ENCODE data around the gene ALG2.
A peak's percentile ranks its signal among the peaks of the same experiment; 100 is the strongest.

ALG2 gene

GRCh38 chr9:99190597-99191283, 31.0 kb downstream of the ALG2 start:
- no peak for DNase-seq

DNA sequence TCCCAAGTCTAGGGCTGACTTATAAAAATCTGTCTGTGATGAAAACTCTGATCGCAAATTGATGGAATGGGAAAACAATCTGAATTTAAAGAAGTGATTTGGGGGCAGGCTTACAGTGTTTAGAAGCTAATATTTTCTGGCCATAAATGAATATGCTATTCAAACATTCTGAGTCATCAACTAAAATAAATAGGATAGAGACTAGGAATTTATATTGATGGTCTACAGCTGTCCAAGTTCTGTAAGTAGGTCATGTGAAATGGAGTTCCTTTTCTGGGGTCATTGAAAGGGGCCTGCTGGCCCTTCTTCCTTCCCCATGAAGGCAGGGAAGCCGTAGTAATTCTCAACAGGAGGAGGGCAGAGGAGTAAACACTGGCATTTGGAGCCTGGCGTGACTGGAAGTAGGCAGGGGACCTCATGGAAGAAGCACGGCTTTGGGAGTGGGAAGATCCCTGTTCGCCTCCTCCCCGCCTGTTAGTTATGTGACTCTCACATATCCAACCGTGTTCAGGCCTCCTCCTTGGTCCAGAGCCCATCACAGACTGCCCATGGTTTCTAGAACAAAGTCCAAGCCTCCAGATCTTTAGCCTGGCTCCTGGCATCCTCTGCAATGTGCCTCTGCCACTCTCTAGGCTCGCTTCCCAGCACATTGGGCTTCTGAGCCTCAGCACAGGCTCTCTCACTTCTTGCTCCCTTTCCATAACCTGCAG, 31.7 kb downstream of the ALG2 start:
- DNase-seq = no peak

DNA sequence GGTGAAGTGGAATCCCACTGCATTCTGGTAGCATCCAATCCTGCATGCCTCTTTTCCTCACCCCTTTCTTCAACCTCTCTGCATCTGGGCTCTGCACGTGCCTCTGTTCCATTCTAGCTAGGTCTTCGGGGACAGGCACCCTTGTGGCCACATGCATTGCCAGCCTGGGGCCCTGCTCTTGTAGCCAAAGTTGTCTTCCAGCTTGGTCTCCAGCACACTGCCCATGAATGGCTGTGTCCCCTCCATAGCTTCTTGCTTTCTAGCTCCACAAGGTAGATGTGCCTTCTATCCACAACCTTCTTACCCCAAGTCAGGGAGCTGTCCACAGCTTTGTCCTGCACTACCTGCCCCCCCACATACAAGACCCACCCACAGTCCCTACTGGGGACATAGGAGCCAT, 32.6 kb downstream of the ALG2 start:
- no peak for DNase-seq

DNA sequence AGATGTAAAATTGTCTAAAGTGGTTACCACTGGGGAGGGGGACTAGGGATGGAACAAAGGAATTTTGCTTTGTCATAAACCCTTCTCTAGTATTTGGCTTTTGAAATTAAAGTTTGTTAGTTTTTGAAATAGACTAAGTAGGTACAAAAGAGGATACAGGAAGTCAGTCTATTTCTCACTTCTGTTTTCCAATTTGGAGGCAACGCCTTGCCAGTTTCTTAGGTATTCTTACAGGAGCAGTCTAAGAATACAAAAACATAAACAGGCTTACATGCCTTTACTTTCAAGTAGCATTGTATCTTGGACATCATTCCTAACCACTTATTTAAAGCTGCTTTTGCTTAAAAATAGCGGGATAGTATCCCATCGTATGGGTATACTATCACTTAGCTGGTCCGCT, 34.4 kb downstream of the ALG2 start:
- DNase-seq = no peak

DNA sequence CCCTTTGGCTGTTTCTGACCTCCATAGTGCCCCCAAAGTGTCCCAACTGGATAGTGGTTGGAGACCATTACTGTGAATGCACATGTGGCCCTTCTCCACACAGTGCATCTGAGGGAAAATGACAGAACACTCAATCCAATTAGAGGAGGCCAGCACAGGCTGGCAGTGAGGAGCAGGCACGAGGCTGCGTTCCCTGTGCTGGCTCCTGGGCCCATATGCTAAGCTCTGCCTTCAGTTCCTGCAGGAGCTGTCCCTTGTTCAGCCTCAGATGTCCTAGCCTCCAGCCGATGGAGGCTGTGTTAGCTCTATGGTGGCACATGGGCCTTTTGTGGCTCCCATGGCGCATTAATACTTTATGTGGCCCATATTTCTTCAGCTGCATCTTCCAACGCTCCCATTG, 35.8 kb downstream of the ALG2 start:
- no peak for DNase-seq

GRCh38 chr9:99185348-99185632, 36.5 kb downstream of the ALG2 start:
- no peak for DNase-seq

DNA sequence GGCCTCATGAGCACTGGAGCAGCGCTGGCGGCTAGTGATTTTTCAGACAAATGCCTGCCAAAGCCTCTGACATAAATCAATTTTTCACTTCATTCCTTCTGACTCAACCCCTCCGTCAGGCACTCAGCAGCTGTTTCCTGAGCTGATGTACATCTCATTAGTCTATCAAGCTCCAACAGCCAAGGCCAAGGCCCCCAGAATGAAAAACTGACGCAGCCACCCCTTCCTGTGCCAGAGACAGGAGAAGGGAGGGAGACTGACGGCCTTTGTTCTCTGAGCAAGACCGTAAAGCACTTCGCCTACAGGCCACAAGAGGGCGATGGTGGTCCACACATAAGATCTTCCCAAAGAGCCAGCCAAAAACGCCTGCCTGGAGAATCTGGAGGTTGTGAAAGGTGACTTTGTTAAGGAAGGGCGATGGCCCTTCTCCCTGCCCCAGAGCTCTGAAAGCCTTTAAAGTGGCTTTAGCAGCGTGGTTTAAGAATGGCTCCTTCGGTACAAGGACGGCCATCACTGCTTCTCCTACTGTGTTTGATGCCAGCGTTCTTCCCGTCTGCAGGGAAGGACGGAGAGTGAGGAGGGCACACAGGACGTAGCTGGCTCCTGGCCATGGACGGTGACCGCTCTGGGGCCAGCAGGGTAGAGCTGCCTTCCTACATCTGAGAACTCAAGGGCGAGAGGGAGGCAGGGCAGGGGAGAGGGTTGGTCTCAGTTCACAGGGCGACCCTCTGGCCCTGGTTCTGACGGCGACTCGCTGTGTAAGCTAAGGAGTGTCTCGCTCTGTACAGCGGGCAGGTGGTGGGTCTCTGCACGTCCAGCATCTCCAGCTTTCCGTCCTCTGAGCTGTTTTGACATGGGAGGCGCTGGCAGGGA, 37.0 kb downstream of the ALG2 start:
- DNase-seq = peak; percentile 79

DNA sequence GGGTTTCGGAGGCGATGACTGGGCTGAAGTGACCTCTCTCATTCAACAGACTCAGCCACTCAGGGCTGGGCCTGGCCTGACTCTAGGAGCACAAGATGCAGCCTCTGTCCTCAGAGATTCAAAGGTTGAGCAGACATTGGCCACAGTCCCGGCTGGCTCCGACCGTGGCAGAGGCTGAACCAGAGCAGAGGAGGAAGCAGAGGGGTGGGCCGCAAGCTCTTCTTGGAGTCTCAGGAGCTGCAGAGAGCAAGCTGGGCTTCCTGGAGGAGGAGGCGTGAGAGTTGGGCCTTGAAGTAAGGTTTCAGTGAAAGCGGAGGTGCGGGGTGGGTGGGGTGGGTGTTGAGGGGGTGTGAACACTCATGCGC, 37.6 kb downstream of the ALG2 start:
- DNase-seq = no peak

DNA sequence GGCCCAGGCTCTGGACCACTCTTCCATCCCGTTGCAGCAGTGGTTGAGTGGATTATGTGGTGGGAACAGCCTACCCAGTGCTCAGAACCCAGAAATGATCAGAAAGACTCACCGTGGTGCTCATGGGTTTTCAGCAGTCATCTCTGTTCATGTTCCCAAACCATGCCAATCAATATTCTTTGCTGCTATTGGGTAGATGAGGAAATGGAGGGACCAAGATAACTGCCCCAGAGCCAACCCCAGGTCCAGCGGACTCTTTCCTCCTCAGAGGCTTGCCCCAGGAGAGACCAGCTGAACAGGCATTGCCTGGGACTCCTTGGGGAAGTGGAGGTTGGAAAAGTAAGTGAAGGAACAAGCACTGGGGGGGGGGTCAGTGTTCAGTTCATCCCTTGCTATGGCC, 38.1 kb downstream of the ALG2 start:
- no peak for DNase-seq

DNA sequence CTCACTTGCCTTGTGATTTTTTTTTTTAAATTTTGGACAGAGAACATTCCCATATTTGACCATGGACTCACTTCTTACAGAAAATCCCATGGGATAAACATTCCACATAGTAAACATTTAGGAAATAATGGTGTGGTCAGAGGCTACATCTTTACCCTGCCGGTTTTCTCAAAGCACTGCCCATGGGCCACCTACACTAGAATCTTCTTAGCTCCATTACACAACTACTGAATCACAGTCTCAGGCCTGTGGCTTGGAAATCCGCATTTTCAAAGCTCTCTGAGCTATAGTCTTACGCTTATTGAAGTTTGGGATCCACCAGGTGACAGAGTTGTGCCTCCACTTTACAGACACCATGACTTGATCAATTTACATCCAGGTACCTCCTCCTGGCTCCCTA, 39.4 kb downstream of the ALG2 start:
- DNase-seq = no peak

GRCh38 chr9:99181621-99182020, 40.1 kb downstream of the ALG2 start:
- no peak for DNase-seq

DNA sequence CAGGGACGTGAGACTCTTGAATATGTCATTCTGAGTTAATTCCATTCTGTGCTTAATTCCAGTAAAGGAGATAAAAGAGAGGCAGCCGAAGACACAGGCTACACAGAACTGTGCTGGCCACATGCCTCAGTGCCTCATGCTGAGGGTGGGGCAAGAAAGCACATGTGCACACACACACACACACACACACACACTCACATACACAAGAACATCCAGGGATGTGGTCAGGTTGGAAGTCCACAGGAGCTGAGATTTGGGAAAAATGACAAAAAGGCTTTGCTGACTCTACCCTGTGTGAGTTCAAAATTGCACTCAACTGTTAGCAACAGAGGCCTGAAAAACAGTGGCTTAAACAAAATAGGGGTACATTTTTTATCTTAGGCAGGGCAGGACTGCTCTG, 40.5 kb downstream of the ALG2 start:
- DNase-seq = no peak

GRCh38 chr9:99180662-99181061, 41.1 kb downstream of the ALG2 start:
- DNase-seq = no peak

DNA sequence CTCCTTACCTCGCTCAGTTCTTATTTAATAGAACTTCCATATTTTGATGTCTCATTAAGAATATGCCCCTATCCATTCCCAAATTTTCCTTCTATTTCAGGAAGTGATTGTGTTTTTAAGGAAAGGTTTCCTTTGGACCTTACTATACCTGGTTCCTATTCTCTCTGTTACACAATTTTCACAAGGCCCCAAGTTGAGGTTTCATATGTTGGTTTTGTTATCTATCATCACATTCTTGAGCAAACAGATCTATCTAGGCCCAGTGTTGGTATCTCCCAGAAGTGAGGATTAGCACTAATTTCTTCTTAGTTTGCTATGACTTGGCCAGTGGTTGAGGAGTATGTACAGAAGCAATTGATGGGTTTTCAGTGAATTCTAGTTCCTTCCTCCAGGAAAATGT, 41.5 kb downstream of the ALG2 start:
- DNase-seq = no peak

- no peak for DNase-seq
Observed at GRCh38 chr9:99178912-99179872, 42.5 kb downstream of the ALG2 start.

GRCh38 chr9:99177576-99178366, 44.0 kb downstream of the ALG2 start:
- no peak for DNase-seq

GRCh38 chr9:99176527-99177013, 45.2 kb downstream of the ALG2 start:
- no peak for DNase-seq

DNA sequence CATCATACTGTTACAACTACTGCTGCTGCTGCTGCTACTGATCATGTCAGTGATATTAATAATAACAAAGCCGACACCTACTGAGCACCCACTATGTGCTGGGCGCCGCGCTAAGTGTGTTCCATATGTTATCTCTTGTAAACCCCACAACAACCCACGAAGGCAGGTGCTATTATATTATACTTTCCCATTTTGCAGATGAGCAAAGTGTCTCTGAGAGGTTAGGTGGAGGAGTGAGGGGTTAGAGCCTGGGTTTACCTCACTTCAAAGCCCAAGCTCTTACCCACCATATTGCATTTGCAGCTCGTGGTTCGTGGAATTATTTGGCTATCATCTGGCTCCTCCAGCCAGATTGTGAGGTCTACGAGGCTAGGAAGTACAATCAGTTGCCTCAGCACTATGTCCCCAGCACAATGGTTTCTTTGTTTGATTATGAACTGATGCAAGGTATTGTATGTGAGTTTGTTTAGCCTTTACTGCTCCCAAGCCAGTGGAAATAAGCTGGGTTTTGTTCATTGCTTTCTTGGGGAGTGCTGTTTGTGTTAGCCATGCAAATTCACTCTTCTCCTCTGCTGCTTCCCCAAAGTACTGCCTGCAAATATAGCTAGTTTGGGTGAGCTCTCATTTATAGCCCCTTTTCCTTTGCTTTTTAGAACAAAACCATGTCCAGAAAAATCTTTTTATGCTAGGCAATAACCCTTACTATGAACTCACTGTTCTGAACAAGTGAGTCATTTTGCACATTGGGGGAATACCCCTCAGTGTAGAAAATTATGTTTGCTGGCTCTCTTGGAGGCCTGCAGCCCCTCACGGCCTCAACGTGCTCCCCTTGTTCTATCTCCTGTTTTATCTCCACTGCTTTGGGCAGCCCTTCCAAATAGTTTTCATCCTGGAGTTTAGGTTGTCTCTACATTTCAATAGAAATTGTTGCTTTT, 47.9 kb downstream of the ALG2 start:
- no peak for DNase-seq

DNA sequence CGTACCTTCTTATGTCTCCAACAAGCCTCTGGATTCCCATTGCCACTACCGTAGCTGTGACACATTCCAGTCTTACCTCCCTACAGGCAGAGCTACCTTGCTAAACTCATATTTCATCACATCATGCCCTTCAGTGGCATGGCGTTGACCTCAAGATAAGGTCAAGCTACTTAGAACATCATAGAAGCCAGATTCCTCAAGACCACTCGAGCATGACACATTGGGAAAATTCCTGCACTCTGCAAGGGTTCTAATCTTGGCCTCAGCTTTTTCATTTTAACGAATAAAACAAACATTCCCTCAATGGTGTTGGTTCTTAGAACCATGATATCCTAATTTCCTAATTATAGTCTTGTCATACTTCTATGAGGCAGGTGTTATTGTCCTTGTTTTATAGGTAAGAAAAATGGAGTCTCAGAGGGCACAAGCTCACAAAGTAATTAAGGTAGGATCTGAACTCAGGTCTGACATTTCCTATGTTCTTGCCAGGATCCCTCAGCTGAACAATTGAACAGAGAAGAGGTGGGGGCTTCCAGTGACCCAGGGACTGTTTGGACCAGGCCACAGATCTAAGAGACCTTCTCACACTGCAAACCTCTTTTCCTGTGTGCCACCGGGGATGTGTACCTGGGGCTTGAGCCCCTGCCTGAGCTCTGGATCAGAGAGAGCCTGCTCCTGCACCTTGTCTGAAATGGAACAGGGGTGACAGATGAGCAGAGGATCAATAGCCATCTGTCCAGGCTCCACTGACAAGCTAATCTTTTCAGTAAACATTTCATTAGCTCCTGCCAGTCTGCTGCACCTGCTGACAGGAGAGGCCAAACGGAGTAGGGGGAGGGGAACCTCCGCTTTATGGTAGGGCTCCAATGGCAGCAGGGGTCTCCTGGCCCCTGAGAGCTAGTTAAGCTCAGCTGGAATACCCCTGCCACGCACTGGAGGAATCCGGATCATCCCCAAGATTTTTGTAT, 49.3 kb downstream of the ALG2 start:
- DNase-seq = no peak

Data from activated CD8-positive, alpha-beta memory T cell treated with anti-CD3 and anti-CD28 coated beads, Interleukin-2, amount 50 U/mL, for 4 hours (primary cell).